GM21526 (cell line): ENCODE results near the gene CORO1A.
"Not testable (repeated sequence)": the region's sequence is repeated elsewhere in the genome, so short reads cannot be mapped to it uniquely, and the experiment has no call there.

Experiments used
- ATAC-seq: cut with Tn5 transposase; IDR thresholded peaks from one replicate; pipeline ENCODE4 v1.9.1; 2021; ENCODE audit warnings: moderate library complexity; ENCODE audit not compliant: unreplicated experiment, low FRiP score

Gene CORO1A

GRCh38 chr16:30183233-30184095 is at the start of gene CORO1A:
CORO1A (plus strand) TSS chr16:30183602; CDS start chr16:30185210, 1,608 bp downstream.
- peak; percentile 34 for ATAC-seq

GRCh38 chr16:30136971-30137605 is 46.3 kb upstream of the CORO1A start:
- ATAC-seq = no peak

- ATAC-seq = no peak
Observed at GRCh38 chr16:30137897-30138296, 45.5 kb upstream of the CORO1A start.

GRCh38 chr16:30139583-30140481 is 43.6 kb upstream of the CORO1A start:
- ATAC-seq = no peak

- no peak for ATAC-seq
Observed at GRCh38 chr16:30141750-30142149, 41.7 kb upstream of the CORO1A start.

- no peak for ATAC-seq
Observed at GRCh38 chr16:30142672-30143346, 40.6 kb upstream of the CORO1A start.

- ATAC-seq = no peak
Observed at GRCh38 chr16:30143347-30143702, 40.1 kb upstream of the CORO1A start.

- ATAC-seq = no peak
Observed at GRCh38 chr16:30144017-30144416, 39.4 kb upstream of the CORO1A start.

- ATAC-seq = no peak
Observed at GRCh38 chr16:30144917-30145316, 38.5 kb upstream of the CORO1A start.

- ATAC-seq = no peak
Observed at GRCh38 chr16:30145657-30146056, 37.7 kb upstream of the CORO1A start.

GRCh38 chr16:30147843-30148510 is 35.4 kb upstream of the CORO1A start:
- no peak for ATAC-seq

GRCh38 chr16:30149250-30149930 is 34.0 kb upstream of the CORO1A start:
- no peak for ATAC-seq

GRCh38 chr16:30151091-30151490 is 32.3 kb upstream of the CORO1A start:
- ATAC-seq = no peak

GRCh38 chr16:30152517-30152916 is 30.9 kb upstream of the CORO1A start:
- ATAC-seq = no peak

GRCh38 chr16:30155188-30155587 is 28.2 kb upstream of the CORO1A start:
- ATAC-seq = no peak

GRCh38 chr16:30157214-30157613 is 26.2 kb upstream of the CORO1A start:
- ATAC-seq = no peak

- no peak for ATAC-seq
Observed at GRCh38 chr16:30163538-30163937, 19.9 kb upstream of the CORO1A start.

GRCh38 chr16:30166202-30166902 is 17.1 kb upstream of the CORO1A start:
- ATAC-seq = no peak

- not testable (repeated sequence) for ATAC-seq
Observed at GRCh38 chr16:30168746-30169145, 14.7 kb upstream of the CORO1A start.
